IMR-90 (cell line): ENCODE results near the gene EEF1AKMT2. TPM values are rescaled to one million over a fixed set of nuclear protein-coding genes. Genes with fewer than 3 reads are reported as not detected.

Source experiments
- ATAC-seq: fragments of 200-7000 bp; cut with Tn5 transposase; 2 replicates; pipeline ENCODE4 v1.9.1; 2020; ENCODE audit warnings: low read depth, mild to moderate bottlenecking, moderate library complexity
- BruUV-seq: library from RNA; stranded (reverse); fragments of 400-500 nt; replicated peaks from 2 replicates; lab custom pipeline; 2021; lab: Mats Ljungman, UMichigan
- CTCF ChIA-PET: fragments of 300-600 bp; formaldehyde crosslinking; extraction: SDS; loops from one replicate; lab custom pipeline; 2021; ENCODE audit warnings: antibody characterized with exemption; lab: Yijun Ruan, JAX
- POLR2A ChIA-PET: fragments of 300-600 bp; sonication (Branson Sonifier 250); formaldehyde crosslinking; loops from one replicate; lab custom pipeline; 2022; ENCODE audit warnings: antibody characterized with exemption; ENCODE audit not compliant: unreplicated experiment; lab: Charles Lee
- DNase-seq: peaks from one replicate; pipeline ENCODE4 v3.0.0; 2013
- H2AFZ ChIP-seq: replicated peaks from 2 replicates; pipeline ENCODE3; 2013; ENCODE audit warnings: low read length, mild to moderate bottlenecking; ENCODE audit not compliant: poor library complexity
- H2AK5ac ChIP-seq: 2 replicates; pipeline ENCODE4 v1.6.1; 2013; ENCODE audit warnings: low read depth, low read length, inconsistent platforms
- H2AK9ac ChIP-seq: replicated peaks from 2 replicates; pipeline ENCODE3; 2013; ENCODE audit warnings: mild to moderate bottlenecking, low read depth, low read length, moderate library complexity; ENCODE audit not compliant: poor library complexity
- H2BK120ac ChIP-seq: 2 replicates; pipeline ENCODE4 v1.6.1; 2013; ENCODE audit warnings: low read depth, low read length, inconsistent platforms
- H2BK15ac ChIP-seq: 3 replicates; pipeline ENCODE4 v1.6.1; 2013; ENCODE audit warnings: low read depth, low read length, inconsistent platforms
- H2BK20ac ChIP-seq: 2 replicates; pipeline ENCODE4 v1.6.1; 2013; ENCODE audit warnings: low read depth, mild to moderate bottlenecking, inconsistent platforms, low read length, moderate library complexity
- H2BK5ac ChIP-seq: 2 replicates; pipeline ENCODE4 v1.6.1; 2013; ENCODE audit warnings: mild to moderate bottlenecking, low read depth, low read length, inconsistent platforms; ENCODE audit not compliant: poor library complexity, severe bottlenecking
- H3K14ac ChIP-seq: replicated peaks from 2 replicates; pipeline ENCODE4 v1.6.1; 2013; ENCODE audit warnings: low read depth, low read length, inconsistent platforms
- H3K18ac ChIP-seq: 2 replicates; pipeline ENCODE4 v1.6.1; 2013; ENCODE audit warnings: low read depth, low read length, control low read depth
- H3K23ac ChIP-seq: 2 replicates; pipeline ENCODE4 v1.6.1; 2013; ENCODE audit warnings: low read depth, low read length, inconsistent platforms
- H3K27ac ChIP-seq: 2 replicates; pipeline ENCODE4 v1.5.1; 2013; ENCODE audit warnings: mild to moderate bottlenecking, control low read depth, low read length; ENCODE audit not compliant: insufficient read depth
- H3K27me3 ChIP-seq: 2 replicates; pipeline ENCODE4 v1.6.1; 2013; ENCODE audit warnings: low read length; ENCODE audit not compliant: control insufficient read depth, insufficient read depth
- H3K36me3 ChIP-seq: 2 replicates; pipeline ENCODE4 v1.6.1; 2013; ENCODE audit warnings: low read length, mixed read lengths; ENCODE audit not compliant: control insufficient read depth, insufficient read depth
- H3K4ac ChIP-seq: 2 replicates; pipeline ENCODE4 v1.6.1; 2013; ENCODE audit warnings: low read depth, low read length, inconsistent platforms
- H3K4me1 ChIP-seq: 2 replicates; pipeline ENCODE4 v1.6.1; 2013; ENCODE audit warnings: low read length, mixed read lengths; ENCODE audit not compliant: control insufficient read depth, insufficient read depth
- H3K4me2 ChIP-seq: 2 replicates; pipeline ENCODE4 v1.6.1; 2013; ENCODE audit warnings: low read depth, mild to moderate bottlenecking, control low read depth, low read length, moderate library complexity
- H3K4me3 ChIP-seq: 2 replicates; pipeline ENCODE4 v1.5.1; 2013; ENCODE audit warnings: low read depth, mild to moderate bottlenecking, control low read depth, low read length, moderate library complexity; ENCODE audit not compliant: insufficient read depth
- H3K56ac ChIP-seq: 2 replicates; pipeline ENCODE4 v1.6.1; 2013; ENCODE audit warnings: low read length, inconsistent platforms; ENCODE audit not compliant: insufficient read depth; ENCODE audit errors: extremely low read depth
- H3K79me1 ChIP-seq, 2 experiments: 2 replicates each; pipeline ENCODE4 v1.6.1; 2013; ENCODE audit warnings: low read length in 2 of 2, inconsistent platforms in 1 of 2, low read depth in 1 of 2
- H3K9ac ChIP-seq: 2 replicates; pipeline ENCODE4 v1.6.1; 2013; ENCODE audit warnings: low read depth, low read length, control low read depth
- H3K9me1 ChIP-seq: 2 replicates; pipeline ENCODE4 v1.6.1; 2013; ENCODE audit warnings: low read length, inconsistent platforms; ENCODE audit not compliant: insufficient read depth
- H3K9me3 ChIP-seq: 2 replicates; pipeline ENCODE4 v1.6.1; 2013; ENCODE audit warnings: low read length; ENCODE audit not compliant: control insufficient read depth, insufficient read depth
- H4K20me1 ChIP-seq: 2 replicates; pipeline ENCODE4 v1.6.1; 2013; ENCODE audit warnings: low read length, inconsistent platforms; ENCODE audit not compliant: insufficient read depth
- H4K5ac ChIP-seq: 2 replicates; pipeline ENCODE4 v1.6.1; 2013; ENCODE audit warnings: mild to moderate bottlenecking, low read depth, low read length, control low read depth
- H4K8ac ChIP-seq, 2 experiments: 2 replicates each; pipeline ENCODE4 v1.6.1; 2013; ENCODE audit warnings: low read depth in 2 of 2, low read length in 2 of 2, control low read depth in 1 of 2, inconsistent platforms in 1 of 2
- H4K91ac ChIP-seq: 2 replicates; pipeline ENCODE4 v1.6.1; 2013; ENCODE audit warnings: low read depth, low read length, inconsistent platforms; ENCODE audit not compliant: insufficient read depth
- BHLHE40 ChIP-seq: fragments of 150-350 bp; IDR thresholded peaks from 2 replicates; pipeline ENCODE4 v1.6.1; 2016; ENCODE audit warnings: mild to moderate bottlenecking, low read depth, low read length
- CTCF ChIP-seq: conservative IDR thresholded peaks from 2 replicates; pipeline ENCODE4 v1.5.1; 2012; ENCODE audit warnings: mild to moderate bottlenecking, low read depth, low read length, improper control_type of control experiment
- RAD21 ChIP-seq: IDR thresholded peaks from 2 replicates; pipeline ENCODE4 v1.6.1; 2012; ENCODE audit warnings: low read length, improper control_type of control experiment
- WGBS, 2 experiments: methylation state at CpG; one replicate each; pipeline versions ENCODE4 v1.1.5 to v1.1.7; 2013; ENCODE audit warnings: missing lambda C conversion rate in 2 of 2; ENCODE audit not compliant: insufficient read length in 1 of 2; ENCODE audit errors: extremely low coverage in 2 of 2; 5-methylcytosine and 5-hydroxymethylcytosine counted together
- dilution Hi-C: fragments of 300-500 bp; cut with HindIII; formaldehyde crosslinking; loops from one replicate; pipeline ENCODE4 v1.14.3; 2018; ENCODE audit warnings: low sequenced_read_pairs; ENCODE audit not compliant: unreplicated experiment
- in situ Hi-C: fragments of 300-500 bp; cut with MboI; formaldehyde crosslinking; loops from 3 replicates; pipeline ENCODE4 v1.14.3; 2019; ENCODE audit warnings: low sequenced_read_pairs, inconsistent platforms, mixed read lengths
- intact Hi-C: fragments of 100-400 bp; cut with micrococcal nuclease; formaldehyde crosslinking; loops from 2 replicates; pipeline ENCODE4 v1.10.0; 2022
- polyA plus RNA-seq, 3 experiments: library from polyadenylated mRNA; depleted of rRNA; stranded (reverse); fragments of >200 nt; gene quantifications; 2 replicates each; pipeline ENCODE4 v1.2.3, GENCODE V29; 2012; ENCODE audit warnings: low replicate concordance in 1 of 3
- total RNA-seq: library from RNA; depleted of rRNA; stranded (reverse); fragments of >200 nt; gene quantifications from 2 replicates; pipeline ENCODE4 v1.2.3, GENCODE V29; 2012

EEF1AKMT2 gene
- total and polyA plus RNA-seq, 2 of the 4 experiments (the other 2 are of a cell fraction) = 9.7 to 12.7 TPM

- Histone ChIP-seq H3K9ac (no peak overlapping the region), H2BK5ac (no peak overlapping the region), H3K56ac (no peak overlapping the region), H3K23ac (no peak overlapping the region), H2BK20ac (no peak overlapping the region), H3K4me2 (no peak overlapping the region), H2BK15ac (no peak overlapping the region), H3K27me3 (no peaks in the 10 kb centered on the region), H2AFZ (no peak overlapping the region), H3K4me3 (no peak overlapping the region), H3K79me1 (peaks cover 13 to 16% of the 10 kb centered on the region in 2 experiments; a peak in 1 of 4 replicates), H3K9me3 (no peaks in the 10 kb centered on the region), H4K91ac (no peak overlapping the region), H3K18ac (no peak overlapping the region), H4K8ac (no peak overlapping the region), H3K36me3 (no peaks in the 10 kb centered on the region), H4K20me1 (peaks cover 6% of the 10 kb centered on the region; the same call in 1 of the 2 replicates), H3K4me1 (peaks cover 5% of the 10 kb centered on the region; the same call in 1 of the 2 replicates), H3K14ac (no peak overlapping the region), H3K9me1 (no peaks in the 10 kb centered on the region; the same call in 1 of the 2 replicates), H4K5ac (no peak overlapping the region), H2AK9ac (no peak overlapping the region), H2AK5ac (no peak overlapping the region), H3K27ac (no peak overlapping the region), H2BK120ac (no peak overlapping the region), H3K4ac (no peak overlapping the region)
- dilution Hi-C loops (no loop called here), in situ Hi-C loops (no loop called here), intact Hi-C loops (no loop called here)
- DNase-seq = peak; percentile 52
- BruUV-seq = no TSS peak
- CTCF ChIA-PET = interaction anchor here (0.9 to 1.5 kb wide), 2 partner anchors 14 to 26 kb away, joined by 3 read pairs; no protein-coding TSS in a partner anchor
- no CpG with 5 or more reads among the region's 8 CpGs for WGBS, 2 experiments
- TF ChIP-seq BHLHE40 = no peak
- TF ChIP-seq CTCF = peak; percentile 22; the same call in 1 of the 2 replicates
- TF ChIP-seq RAD21 = peak; percentile 10; the same call in 1 of the 2 replicates
- peak; percentile 41; the same call in 1 of the 2 replicates for ATAC-seq
- POLR2A ChIA-PET = no interaction called here
Measured at GRCh38 chr10:124719213-124719851, 72.4 kb downstream of the EEF1AKMT2 start.
